HCT116 (cell line): ENCODE results near the gene TMEM212. TPM values are rescaled to one million over a fixed set of nuclear protein-coding genes. Genes with fewer than 3 reads are reported as not detected.

Source experiments
- ATAC-seq: fragments of 200-7000 bp; cut with Tn5 transposase; 2 replicates; pipeline ENCODE4 v1.9.1; 2020; ENCODE audit warnings: mild to moderate bottlenecking, moderate library complexity
- BruUV-seq: library from RNA; stranded (reverse); fragments of 400-500 nt; replicated peaks from 2 replicates; lab custom pipeline; 2021; lab: Mats Ljungman, UMichigan
- CTCF ChIA-PET: fragments of 300-600 bp; sonication (Branson Sonifier 250); formaldehyde crosslinking; loops from one replicate; lab custom pipeline; 2021; ENCODE audit warnings: antibody characterized with exemption; lab: Charles Lee
- POLR2A ChIA-PET: fragments of 300-600, 350-600 bp; sonication (Branson Sonifier 250); formaldehyde crosslinking; loops from one replicate; lab custom pipeline; 2021; ENCODE audit warnings: antibody characterized with exemption; lab: Charles Lee
- RAD21 ChIA-PET, 2 experiments: fragments of 300-600 bp; sonication (Branson Sonifier 250); formaldehyde crosslinking; loops; one replicate each; lab custom pipeline; 2023; ENCODE audit warnings: low total read pairs in 2 of 2; ENCODE audit not compliant: uncharacterized antibody in 2 of 2, unreplicated experiment in 2 of 2, low non-redundant PET in 1 of 2; lab: Charles Lee
- DNase-seq: peaks from one replicate; pipeline ENCODE4 v3.0.0-alpha.2; 2010; ENCODE audit warnings: low read depth, low spot score
- H2AFZ ChIP-seq: fragments of 200-600 bp; shearing (Covaris generic), sonication (generic); 2 replicates; pipeline ENCODE4 v1.6.1; 2017; ENCODE audit warnings: low read depth, mixed run types, mixed read lengths, antibody characterized with exemption, low read length; ENCODE audit not compliant: poor library complexity, severe bottlenecking
- H3K27ac ChIP-seq: 2 replicates; pipeline ENCODE4 v1.5.1; 2012; ENCODE audit warnings: low read depth, low read length
- H3K27me3 ChIP-seq: fragments of 200-600 bp; sonication (generic); 2 replicates; pipeline ENCODE4 v1.6.1; 2016; ENCODE audit warnings: mixed run types, low read length, mixed read lengths; ENCODE audit not compliant: insufficient read depth
- H3K36me3 ChIP-seq, 2 experiments: fragments of 200-500 bp in 1 of 2; fragments of 200-600 bp in 1 of 2; sonication (Bioruptor generic) in 1 of 2; sonication (generic) in 1 of 2; 2 replicates each; pipeline versions ENCODE4 v1.5.1 to v1.6.1; 2014 to 2016; ENCODE audit warnings: low read length in 2 of 2, inconsistent platforms in 1 of 2, mixed read lengths in 1 of 2, mixed run types in 1 of 2; ENCODE audit not compliant: insufficient read depth in 2 of 2, control insufficient read depth in 1 of 2
- H3K4me1 ChIP-seq, 2 experiments: fragments of 200-600 bp in 1 of 2; sonication (generic) in 1 of 2; 2 replicates each; pipeline versions ENCODE4 v1.5.1 to v1.6.1; 2012 to 2017; ENCODE audit warnings: low read length in 2 of 2, inconsistent platforms in 1 of 2, mild to moderate bottlenecking in 1 of 2, mixed read lengths in 1 of 2, mixed run types in 1 of 2, moderate library complexity in 1 of 2; ENCODE audit not compliant: insufficient read depth in 2 of 2, control insufficient read depth in 1 of 2
- H3K4me2 ChIP-seq: fragments of 200-600 bp; sonication (generic); 2 replicates; pipeline ENCODE4 v1.6.1; 2017; ENCODE audit warnings: mixed run types, low read length, mixed read lengths
- H3K4me3 ChIP-seq, 2 experiments: fragments of 200-600 bp in 1 of 2; sonication (generic) in 1 of 2; replicated peaks in 1 of 2; 2 replicates each; pipeline ENCODE4 v1.5.1; 2011 to 2016; ENCODE audit warnings: low read length in 2 of 2, control low read depth in 1 of 2, low read depth in 1 of 2, mild to moderate bottlenecking in 1 of 2, mixed read lengths in 1 of 2, mixed run types in 1 of 2
- H3K79me2 ChIP-seq: fragments of 200-600 bp; sonication (generic); 2 replicates; pipeline ENCODE4 v1.6.1; 2017; ENCODE audit warnings: mild to moderate bottlenecking, mixed run types, low read length, moderate library complexity, mixed read lengths; ENCODE audit not compliant: insufficient read depth
- H3K9ac ChIP-seq: fragments of 200-600 bp; sonication (generic); 2 replicates; pipeline ENCODE4 v1.6.1; 2016; ENCODE audit warnings: low read length, mixed read lengths
- H3K9me2 ChIP-seq: fragments of 200-600 bp; sonication (generic), shearing (Covaris generic); 2 replicates; pipeline ENCODE4 v1.6.1; 2017; ENCODE audit warnings: mixed run types, mild to moderate bottlenecking, moderate library complexity; ENCODE audit not compliant: insufficient read depth
- H3K9me3 ChIP-seq, 2 experiments: fragments of 200-500 bp in 1 of 2; fragments of 200-600 bp in 1 of 2; sonication (Bioruptor generic) in 1 of 2; sonication (generic) in 1 of 2; 2 replicates each; pipeline ENCODE4 v1.6.1; 2014 to 2017; ENCODE audit warnings: low read length in 2 of 2, mixed read lengths in 2 of 2, inconsistent platforms in 1 of 2, low read depth in 1 of 2, mild to moderate bottlenecking in 1 of 2, mixed run types in 1 of 2, moderate library complexity in 1 of 2; ENCODE audit not compliant: control insufficient read depth in 1 of 2, insufficient read depth in 1 of 2
- H4K20me1 ChIP-seq: fragments of 200-600 bp; sonication (generic), shearing (Covaris generic); 2 replicates; pipeline ENCODE4 v1.6.1; 2017; ENCODE audit warnings: mixed run types, mild to moderate bottlenecking, moderate library complexity; ENCODE audit not compliant: insufficient read depth
- CBX3 ChIP-seq: IDR thresholded peaks from 2 replicates; pipeline ENCODE4 v1.6.1; 2012; ENCODE audit warnings: low read depth
- CEBPB ChIP-seq: IDR thresholded peaks from 2 replicates; pipeline ENCODE4 v1.6.1; 2012; ENCODE audit warnings: low read depth
- EGR1 ChIP-seq: IDR thresholded peaks from 2 replicates; pipeline ENCODE4 v1.6.1; 2012; ENCODE audit warnings: low read depth
- ELF1 ChIP-seq: IDR thresholded peaks from 2 replicates; pipeline ENCODE4 v1.6.1; 2012; ENCODE audit warnings: low read depth, borderline replicate concordance
- EZH2phosphoT487 ChIP-seq: fragments of 200-600 bp; IDR thresholded peaks from 2 replicates; pipeline ENCODE4 v1.6.1; 2018; ENCODE audit warnings: antibody characterized with exemption, borderline replicate concordance
- FOSL1 ChIP-seq: IDR thresholded peaks from 2 replicates; pipeline ENCODE4 v1.6.1; 2012; ENCODE audit warnings: low read depth
- POLR2A ChIP-seq: IDR thresholded peaks from 2 replicates; pipeline ENCODE4 v1.7.0; 2011; ENCODE audit warnings: borderline replicate concordance; ENCODE audit not compliant: insufficient read depth, insufficient read length; ENCODE audit errors: extremely low read depth
- POLR2AphosphoS5 ChIP-seq: IDR thresholded peaks from 2 replicates; pipeline ENCODE4 v1.6.1; 2011; ENCODE audit warnings: mild to moderate bottlenecking, low read depth, low read length, moderate library complexity
- RAD21 ChIP-seq: IDR thresholded peaks from 2 replicates; pipeline ENCODE4 v1.6.1; 2012; ENCODE audit warnings: low read depth, mild to moderate bottlenecking
- SIN3A ChIP-seq: IDR thresholded peaks from 2 replicates; pipeline ENCODE4 v1.6.1; 2012; ENCODE audit warnings: low read depth
- SP1 ChIP-seq: IDR thresholded peaks from 2 replicates; pipeline ENCODE4 v1.6.1; 2012; ENCODE audit warnings: low read depth
- SRF ChIP-seq: IDR thresholded peaks from 2 replicates; pipeline ENCODE4 v1.6.1; 2012; ENCODE audit warnings: low read depth
- TCF7L2 ChIP-seq: IDR thresholded peaks from 2 replicates; pipeline ENCODE4 v1.7.0; 2011; ENCODE audit warnings: borderline replicate concordance, inconsistent platforms; ENCODE audit not compliant: insufficient read depth, insufficient read length; ENCODE audit errors: extremely low read depth
- YY1 ChIP-seq: IDR thresholded peaks from 2 replicates; pipeline ENCODE4 v1.6.1; 2011; ENCODE audit warnings: low read length, low read depth, moderate library complexity, mild to moderate bottlenecking; ENCODE audit not compliant: insufficient replicate concordance; ENCODE audit errors: extremely low read depth
- ZNF274 ChIP-seq: fragments of 200-500 bp; sonication (Bioruptor generic); IDR thresholded peaks from 2 replicates; pipeline ENCODE4 v1.6.1; 2014; ENCODE audit warnings: mild to moderate bottlenecking, low read depth, low read length, inconsistent platforms
- intact Hi-C: fragments of 100-400 bp; cut with micrococcal nuclease; formaldehyde crosslinking; loops from 2 replicates; pipeline ENCODE4 v1.10.0; 2022
- total RNA-seq: library from RNA; stranded (reverse); gene quantifications from one replicate; pipeline ENCODE4 v1.2.1, GENCODE V29; 2021; ENCODE audit not compliant: unreplicated experiment
- TF ChIP-seq, protein P1 (sequence below), 3 experiments: fragments of 200-600 bp in 1 of 3; sonication (generic) in 1 of 3; IDR thresholded peaks in 2 of 3; conservative IDR thresholded peaks in 1 of 3; 2 replicates each; pipeline ENCODE4 v1.5.1; 2012 to 2017; ENCODE audit warnings: low read depth in 2 of 3, low read length in 2 of 3, antibody characterized with exemption in 1 of 3, borderline replicate concordance in 1 of 3, control low read depth in 1 of 3, mild to moderate bottlenecking in 1 of 3, mixed read lengths in 1 of 3, mixed run types in 1 of 3, moderate library complexity in 1 of 3; ENCODE audit not compliant: insufficient read depth in 1 of 3
- TF ChIP-seq, protein P2 (sequence below): IDR thresholded peaks from 2 replicates; pipeline ENCODE4 v1.6.1; 2012; ENCODE audit warnings: low read depth
- TF ChIP-seq, protein P3 (sequence below): IDR thresholded peaks from 2 replicates; pipeline ENCODE4 v1.6.1; 2012
- TF ChIP-seq, protein P4 (sequence below): IDR thresholded peaks from 2 replicates; pipeline ENCODE4 v1.6.1; 2011; ENCODE audit warnings: mild to moderate bottlenecking, low read length, moderate library complexity; ENCODE audit not compliant: insufficient replicate concordance; ENCODE audit errors: extremely low read depth

TMEM212 gene
- total RNA-seq, 1 experiment from 2014 or later, result not detected

DNA sequence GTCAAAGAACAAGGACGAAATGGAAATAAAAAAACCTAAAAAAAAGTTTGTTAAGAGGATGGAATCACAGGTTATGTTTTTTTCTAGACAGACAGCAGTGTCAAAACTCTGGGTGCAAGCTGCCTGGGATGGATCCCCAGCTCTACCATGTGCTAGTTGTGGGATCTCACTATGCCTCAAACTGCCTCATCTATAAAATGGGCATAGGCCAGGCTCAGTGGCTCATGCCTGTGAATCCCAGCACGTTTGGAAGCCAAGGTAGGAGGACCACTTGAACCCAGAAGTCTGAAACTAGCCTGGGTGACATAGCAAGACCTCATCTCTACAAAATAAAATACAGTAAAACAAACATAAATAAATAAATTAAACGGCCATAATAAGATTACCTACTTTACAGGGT is 37.5 kb upstream of the TMEM212 start:
- no peaks in the 10 kb centered on the region for H3K9me3 ChIP-seq
- POLR2A ChIA-PET, result no interaction called here
- H2AFZ ChIP-seq, result no peak overlapping the region
- H3K27me3 ChIP-seq, result no peaks in the 10 kb centered on the region
- no peak overlapping the region for H3K9ac ChIP-seq
- BruUV-seq, result no TSS peak
- ATAC-seq (no peak), DNase-seq (no peak)
- H3K27ac ChIP-seq, result no peak overlapping the region
- no peaks in the 10 kb centered on the region; the same call in 1 of the 2 replicates for H3K9me2 ChIP-seq
- no peak overlapping the region for H3K4me3 ChIP-seq
- RAD21 ChIA-PET, result no interaction called here
- CTCF ChIA-PET, result interaction anchor here (0.6 kb wide), 1 partner anchor 22 kb away, joined by 4 read pairs; no protein-coding TSS in a partner anchor
- TF ChIP-seq FOSL1 (no peak), POLR2AphosphoS5 (no peak), SIN3A (no peak), SP1 (no peak), YY1 (no peak), ZNF274 (no peak), CBX3 (no peak), SRF (no peak), EGR1 (no peak), CEBPB (no peak), ELF1 (no peak), RAD21 (no peak), EZH2phosphoT487 (no peak), POLR2A (no peak), TCF7L2 (no peak)
- TF ChIP-seq, protein P1, sequence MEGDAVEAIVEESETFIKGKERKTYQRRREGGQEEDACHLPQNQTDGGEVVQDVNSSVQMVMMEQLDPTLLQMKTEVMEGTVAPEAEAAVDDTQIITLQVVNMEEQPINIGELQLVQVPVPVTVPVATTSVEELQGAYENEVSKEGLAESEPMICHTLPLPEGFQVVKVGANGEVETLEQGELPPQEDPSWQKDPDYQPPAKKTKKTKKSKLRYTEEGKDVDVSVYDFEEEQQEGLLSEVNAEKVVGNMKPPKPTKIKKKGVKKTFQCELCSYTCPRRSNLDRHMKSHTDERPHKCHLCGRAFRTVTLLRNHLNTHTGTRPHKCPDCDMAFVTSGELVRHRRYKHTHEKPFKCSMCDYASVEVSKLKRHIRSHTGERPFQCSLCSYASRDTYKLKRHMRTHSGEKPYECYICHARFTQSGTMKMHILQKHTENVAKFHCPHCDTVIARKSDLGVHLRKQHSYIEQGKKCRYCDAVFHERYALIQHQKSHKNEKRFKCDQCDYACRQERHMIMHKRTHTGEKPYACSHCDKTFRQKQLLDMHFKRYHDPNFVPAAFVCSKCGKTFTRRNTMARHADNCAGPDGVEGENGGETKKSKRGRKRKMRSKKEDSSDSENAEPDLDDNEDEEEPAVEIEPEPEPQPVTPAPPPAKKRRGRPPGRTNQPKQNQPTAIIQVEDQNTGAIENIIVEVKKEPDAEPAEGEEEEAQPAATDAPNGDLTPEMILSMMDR (IDR thresholded peaks at IDR 0.05 in 2 of 3, conservative IDR thresholded peaks at IDR 0.05 in 1 of 3; ENCODE audit: borderline replicate concordance in 1 of 3, insufficient read depth in 1 of 3, low read depth in 2 of 3, low read length in 2 of 3), result no peak
- TF ChIP-seq, protein P2, sequence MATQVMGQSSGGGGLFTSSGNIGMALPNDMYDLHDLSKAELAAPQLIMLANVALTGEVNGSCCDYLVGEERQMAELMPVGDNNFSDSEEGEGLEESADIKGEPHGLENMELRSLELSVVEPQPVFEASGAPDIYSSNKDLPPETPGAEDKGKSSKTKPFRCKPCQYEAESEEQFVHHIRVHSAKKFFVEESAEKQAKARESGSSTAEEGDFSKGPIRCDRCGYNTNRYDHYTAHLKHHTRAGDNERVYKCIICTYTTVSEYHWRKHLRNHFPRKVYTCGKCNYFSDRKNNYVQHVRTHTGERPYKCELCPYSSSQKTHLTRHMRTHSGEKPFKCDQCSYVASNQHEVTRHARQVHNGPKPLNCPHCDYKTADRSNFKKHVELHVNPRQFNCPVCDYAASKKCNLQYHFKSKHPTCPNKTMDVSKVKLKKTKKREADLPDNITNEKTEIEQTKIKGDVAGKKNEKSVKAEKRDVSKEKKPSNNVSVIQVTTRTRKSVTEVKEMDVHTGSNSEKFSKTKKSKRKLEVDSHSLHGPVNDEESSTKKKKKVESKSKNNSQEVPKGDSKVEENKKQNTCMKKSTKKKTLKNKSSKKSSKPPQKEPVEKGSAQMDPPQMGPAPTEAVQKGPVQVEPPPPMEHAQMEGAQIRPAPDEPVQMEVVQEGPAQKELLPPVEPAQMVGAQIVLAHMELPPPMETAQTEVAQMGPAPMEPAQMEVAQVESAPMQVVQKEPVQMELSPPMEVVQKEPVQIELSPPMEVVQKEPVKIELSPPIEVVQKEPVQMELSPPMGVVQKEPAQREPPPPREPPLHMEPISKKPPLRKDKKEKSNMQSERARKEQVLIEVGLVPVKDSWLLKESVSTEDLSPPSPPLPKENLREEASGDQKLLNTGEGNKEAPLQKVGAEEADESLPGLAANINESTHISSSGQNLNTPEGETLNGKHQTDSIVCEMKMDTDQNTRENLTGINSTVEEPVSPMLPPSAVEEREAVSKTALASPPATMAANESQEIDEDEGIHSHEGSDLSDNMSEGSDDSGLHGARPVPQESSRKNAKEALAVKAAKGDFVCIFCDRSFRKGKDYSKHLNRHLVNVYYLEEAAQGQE, result no peak
- TF ChIP-seq, protein P3, sequence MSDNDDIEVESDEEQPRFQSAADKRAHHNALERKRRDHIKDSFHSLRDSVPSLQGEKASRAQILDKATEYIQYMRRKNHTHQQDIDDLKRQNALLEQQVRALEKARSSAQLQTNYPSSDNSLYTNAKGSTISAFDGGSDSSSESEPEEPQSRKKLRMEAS, result no peak
- TF ChIP-seq, protein P4, sequence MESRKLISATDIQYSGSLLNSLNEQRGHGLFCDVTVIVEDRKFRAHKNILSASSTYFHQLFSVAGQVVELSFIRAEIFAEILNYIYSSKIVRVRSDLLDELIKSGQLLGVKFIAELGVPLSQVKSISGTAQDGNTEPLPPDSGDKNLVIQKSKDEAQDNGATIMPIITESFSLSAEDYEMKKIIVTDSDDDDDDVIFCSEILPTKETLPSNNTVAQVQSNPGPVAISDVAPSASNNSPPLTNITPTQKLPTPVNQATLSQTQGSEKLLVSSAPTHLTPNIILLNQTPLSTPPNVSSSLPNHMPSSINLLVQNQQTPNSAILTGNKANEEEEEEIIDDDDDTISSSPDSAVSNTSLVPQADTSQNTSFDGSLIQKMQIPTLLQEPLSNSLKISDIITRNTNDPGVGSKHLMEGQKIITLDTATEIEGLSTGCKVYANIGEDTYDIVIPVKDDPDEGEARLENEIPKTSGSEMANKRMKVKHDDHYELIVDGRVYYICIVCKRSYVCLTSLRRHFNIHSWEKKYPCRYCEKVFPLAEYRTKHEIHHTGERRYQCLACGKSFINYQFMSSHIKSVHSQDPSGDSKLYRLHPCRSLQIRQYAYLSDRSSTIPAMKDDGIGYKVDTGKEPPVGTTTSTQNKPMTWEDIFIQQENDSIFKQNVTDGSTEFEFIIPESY, result no peak
- H3K4me2 ChIP-seq, result no peak overlapping the region
- H3K36me3 ChIP-seq, result no peaks in the 10 kb centered on the region
- no peaks in the 10 kb centered on the region for H3K79me2 ChIP-seq
- no peaks in the 10 kb centered on the region for H4K20me1 ChIP-seq
- intact Hi-C loops, result no loop called here
- peaks cover 10 to 47% of the 10 kb centered on the region in 2 experiments; a peak in 3 of 4 replicates for H3K4me1 ChIP-seq
